ENCODE measurements around the gene MRPL53.

MRPL53 gene

GRCh38 chr2:74425523-74425922 is 47.0 kb downstream of the MRPL53 start:
- DNase-seq (ENCODE audit: low read depth) = no peak

DNA sequence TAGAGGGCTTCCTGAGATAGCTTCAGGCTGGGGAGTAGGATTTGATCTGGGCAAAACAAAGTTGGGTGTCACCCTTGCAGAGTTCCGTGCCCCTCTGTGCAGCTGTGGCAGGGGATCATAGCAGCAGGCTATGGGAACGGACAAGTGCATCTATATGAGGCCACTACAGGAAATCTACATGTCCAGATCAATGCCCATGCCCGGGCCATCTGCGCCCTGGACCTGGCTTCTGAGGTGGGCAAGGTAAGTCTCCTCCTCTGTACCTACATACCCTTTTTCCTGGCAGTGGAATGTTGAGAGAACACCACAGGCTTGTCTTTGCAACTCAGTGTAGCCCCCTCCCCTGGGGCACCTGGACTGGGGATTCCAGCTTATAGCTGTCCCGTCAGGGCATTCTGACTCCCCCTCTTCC is 47.5 kb downstream of the MRPL53 start:
- DNase-seq (ENCODE audit: low read depth) = no peak

DNA sequence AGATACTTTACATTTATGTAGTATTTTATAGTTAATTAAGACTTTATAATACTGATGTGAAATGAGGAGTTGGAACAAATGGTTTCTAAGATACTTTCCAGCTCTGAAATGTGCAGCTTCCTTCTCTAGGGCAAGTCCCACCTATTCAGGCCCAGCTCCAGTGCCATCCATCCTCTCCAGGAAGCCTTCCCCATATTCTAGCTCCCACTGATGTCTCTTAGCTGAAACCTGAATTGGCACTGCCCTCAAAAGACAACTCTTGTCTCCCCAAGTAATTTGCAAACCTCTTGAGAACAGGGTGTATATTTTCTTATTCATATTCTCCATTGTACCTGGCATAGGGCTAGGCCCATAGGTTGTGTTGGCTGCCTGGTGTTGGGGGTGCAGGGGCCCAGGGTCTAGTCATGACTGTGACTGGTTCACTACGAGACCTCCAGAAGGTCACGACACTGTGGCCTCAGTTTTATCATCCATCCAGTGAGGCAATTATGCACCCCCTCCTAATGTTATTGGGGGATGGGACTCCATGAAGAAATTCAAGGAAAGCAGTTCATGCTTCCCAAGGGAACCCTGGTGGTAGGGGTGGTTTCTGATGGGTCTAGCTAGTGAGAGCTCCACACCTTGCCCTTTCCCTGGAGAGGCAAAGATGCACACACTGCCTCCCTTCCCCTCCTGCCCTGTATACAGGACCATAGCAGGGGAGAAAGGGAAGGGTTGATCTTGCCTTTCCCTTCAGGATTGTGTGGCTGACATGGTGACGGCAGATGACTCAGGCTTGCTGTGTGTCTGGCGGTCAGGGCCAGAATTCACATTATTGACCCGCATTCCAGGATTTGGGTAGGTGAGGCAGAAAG is 48.1 kb downstream of the MRPL53 start:
- no peak for DNase-seq (ENCODE audit: low read depth)

DNA sequence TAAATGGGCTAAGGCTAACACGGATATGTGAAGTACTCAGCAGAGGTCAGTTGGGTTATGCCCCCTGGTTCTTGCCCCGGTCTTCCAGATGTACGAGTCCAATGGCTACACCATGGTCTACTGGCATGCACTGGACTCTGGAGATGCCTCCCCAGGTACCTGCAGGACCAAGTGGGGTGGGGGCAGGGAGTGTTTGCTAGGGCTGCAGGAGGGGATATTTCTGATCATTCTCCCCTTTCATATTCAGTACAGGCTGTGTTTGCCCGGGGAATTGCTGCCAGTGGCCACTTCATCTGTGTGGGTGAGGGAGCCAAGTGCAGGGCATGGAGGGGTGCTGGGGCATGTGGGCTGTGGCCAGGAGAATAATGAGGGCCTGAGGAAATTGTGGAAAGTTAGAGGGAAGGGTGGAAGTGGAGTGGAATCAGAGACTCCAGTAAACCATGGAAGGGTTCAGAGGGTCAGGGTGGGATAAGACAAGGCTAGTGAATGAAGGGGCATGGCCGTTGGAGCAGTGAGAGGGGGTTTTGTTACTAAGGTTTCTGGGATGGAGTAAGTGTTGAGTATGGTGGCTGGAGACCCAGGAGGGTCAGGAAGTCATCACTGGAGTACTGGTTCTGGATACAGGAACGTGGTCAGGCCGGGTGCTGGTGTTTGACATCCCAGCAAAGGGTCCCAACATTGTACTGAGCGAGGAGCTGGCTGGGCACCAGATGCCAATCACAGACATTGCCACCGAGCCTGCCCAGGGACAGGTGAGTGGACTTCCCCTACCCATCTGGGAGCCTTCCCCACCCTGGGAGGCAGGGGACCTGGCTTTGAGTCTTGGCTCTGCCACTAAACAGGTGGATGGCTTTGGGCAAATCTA is 49.0 kb downstream of the MRPL53 start:
- DNase-seq (ENCODE audit: low read depth) = no peak
